HG03521 (cell line): ENCODE results near the gene FANCE.
"Not testable (repeated sequence)": the region's sequence is repeated elsewhere in the genome, so short reads cannot be mapped to it uniquely, and the experiment has no call there.

Experiments
- ATAC-seq: cut with Tn5 transposase; IDR thresholded peaks from one replicate; pipeline ENCODE4 v1.9.1; 2021; ENCODE audit warnings: mild to moderate bottlenecking, moderate library complexity; ENCODE audit not compliant: unreplicated experiment

The FANCE gene

DNA sequence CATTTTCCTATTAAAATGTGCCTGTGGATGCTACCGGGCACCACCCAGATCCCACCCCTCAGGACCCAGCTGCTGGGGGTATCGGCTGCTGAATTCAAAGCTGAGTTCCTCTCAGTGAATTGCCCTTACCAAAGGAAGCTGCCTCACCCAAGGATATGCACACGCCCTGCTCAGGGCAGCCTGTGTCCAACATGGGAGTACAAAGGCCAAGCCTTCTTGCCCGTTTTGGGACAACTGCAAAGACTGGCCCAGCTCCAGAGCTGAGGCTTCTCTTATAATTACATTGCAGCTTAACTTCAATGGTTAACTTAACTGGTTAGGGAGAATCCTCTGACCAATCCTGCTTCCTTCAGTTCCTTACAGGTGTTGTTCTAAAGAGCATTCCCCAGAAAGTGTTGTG is 19.8 kb upstream of the FANCE start:
- no peak for ATAC-seq

DNA sequence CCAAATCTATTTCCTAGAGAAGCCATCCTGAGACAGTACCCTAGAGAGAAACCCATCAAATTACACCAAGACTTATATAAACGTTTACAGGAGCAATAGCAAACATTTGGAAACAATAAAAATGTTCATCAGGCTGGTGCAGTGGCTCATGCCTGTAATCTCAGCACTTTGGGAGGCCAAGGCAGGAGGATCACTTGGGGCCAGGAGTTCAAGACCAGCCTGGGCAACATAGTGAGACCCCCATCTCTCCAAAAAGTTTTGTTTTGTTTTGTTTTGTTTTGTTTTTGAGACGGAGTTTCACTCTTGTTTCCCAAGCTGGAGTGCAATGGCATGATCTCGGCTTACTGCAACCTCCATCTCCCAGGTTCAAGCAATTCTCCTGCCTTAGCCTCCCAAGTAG is 19.4 kb upstream of the FANCE start:
- ATAC-seq: not testable (repeated sequence)

DNA sequence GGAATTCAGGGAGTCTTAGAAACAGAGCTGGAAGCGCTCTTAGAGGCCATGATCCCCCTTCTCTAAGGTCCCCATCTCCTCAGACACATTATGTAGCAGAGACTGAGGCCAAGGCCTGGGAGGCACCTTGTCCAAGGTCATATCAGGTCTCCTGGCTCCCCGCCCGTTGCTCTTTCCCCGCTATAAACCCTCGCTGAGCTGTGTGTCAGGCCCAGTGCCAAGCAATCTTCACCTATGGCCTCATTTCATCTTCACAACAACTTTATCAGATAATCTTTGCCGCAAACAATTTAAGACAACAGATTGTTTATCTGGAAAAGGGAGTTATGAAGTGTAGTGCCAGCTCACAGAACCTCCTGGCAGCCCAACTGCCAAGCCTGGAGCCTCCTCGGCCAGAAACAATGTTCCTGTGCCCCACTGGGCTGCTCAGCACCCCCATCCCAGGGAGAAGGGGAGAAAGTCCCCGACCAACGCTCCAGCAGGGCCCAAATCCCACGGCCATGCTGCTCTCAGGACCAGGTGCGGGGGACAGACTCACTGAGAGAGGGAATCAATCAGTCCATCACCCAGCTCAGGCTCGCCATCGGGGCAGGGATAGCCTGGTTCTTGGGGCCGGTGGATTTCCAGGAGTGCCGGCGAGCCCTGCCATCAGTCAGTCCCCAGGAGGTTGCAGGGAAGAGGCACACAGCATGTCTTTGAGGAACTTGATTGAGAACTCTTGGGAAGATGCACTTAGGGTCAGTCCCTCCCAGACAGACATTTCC is 16.9 kb upstream of the FANCE start:
- ATAC-seq: no peak

DNA sequence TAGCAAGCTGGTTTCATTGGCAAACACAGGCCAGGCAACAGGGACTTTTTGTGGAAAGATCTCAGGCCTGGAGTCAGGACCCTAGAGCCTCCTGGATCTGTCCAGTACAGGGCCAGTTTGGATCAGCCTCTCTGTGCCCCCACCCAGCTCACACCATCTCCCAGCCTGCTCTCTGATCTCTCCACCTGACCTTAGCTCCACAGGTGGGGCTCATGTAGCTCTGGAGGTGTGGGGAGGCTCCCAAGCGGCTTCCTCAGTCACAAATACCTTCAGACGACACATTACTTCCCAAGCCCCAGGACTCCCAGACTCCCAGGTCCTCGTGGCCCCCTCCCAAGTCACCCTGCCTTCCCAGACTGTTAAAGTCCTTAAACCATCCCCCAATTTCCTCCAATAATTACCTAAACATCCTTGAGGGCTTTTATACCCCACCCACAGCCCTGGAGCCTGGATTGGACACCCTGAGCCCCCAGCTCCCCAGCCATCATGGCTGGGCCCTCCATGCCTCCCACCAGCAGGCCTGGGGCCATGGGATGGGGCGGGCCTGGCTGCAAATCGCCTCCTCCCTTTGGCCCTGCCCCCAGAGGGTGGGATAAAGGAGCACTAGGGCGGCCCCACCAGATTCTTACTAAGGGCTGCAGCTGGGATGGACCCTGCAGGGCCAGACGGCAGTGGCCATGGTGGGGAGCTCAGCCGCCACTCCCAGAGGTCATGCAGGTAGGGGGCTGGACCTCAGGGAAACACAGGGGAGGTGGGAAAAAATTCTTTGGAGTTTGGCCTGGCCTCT is 15.9 kb upstream of the FANCE start:
- no peak for ATAC-seq

DNA sequence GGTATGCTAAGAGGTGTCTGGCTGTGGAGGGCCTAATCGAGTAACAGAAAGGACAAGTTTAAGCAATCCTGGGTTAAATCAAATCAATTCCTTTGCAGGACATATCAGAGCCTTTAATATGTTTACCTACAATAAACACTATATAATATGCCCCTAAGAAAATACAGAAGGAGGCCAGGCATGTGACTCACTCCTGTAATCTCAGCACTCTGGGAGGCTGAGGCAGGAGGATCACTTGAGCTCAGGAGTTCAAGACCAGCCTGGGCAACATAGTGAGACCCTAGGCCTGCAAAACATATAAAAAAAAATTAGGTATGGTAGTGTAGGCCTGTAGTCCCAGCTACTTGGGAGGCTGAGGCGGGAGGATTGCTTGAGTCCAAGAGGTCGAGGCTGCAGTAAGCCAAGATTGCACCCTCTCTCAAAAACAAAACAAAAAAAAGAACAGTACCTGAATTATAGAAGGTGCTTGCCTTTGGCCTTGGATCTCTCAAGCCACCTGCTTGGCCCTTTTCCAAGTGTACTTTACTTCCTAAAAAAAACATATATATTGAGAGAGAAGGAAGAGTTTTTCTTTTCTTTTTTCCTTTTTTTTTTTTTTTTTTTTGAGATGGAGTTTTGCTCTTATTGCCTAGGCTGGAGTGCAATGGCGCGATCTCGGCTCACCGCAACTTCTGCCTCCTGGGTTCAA is 13.6 kb upstream of the FANCE start:
- not testable (repeated sequence) for ATAC-seq

DNA sequence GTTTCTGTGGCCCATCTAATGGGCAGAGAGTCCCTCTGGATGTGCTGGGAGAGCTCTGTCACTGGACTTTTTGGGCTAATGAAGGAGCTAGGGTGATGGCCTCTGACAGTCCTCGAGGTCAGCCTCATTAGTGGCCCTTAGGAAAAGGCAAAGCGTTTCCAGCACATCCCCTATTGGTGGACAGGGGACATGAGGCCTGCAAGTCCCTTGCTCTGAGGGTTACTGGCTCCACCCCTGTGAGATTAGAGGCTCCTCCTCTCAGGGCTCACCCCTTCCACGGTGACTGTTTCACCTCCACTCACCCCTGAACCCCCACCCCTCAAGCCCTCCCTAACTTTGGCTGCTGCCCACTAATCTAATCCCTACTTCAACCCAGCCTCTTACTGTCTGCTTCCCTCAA is 12.8 kb upstream of the FANCE start:
- no peak for ATAC-seq

DNA sequence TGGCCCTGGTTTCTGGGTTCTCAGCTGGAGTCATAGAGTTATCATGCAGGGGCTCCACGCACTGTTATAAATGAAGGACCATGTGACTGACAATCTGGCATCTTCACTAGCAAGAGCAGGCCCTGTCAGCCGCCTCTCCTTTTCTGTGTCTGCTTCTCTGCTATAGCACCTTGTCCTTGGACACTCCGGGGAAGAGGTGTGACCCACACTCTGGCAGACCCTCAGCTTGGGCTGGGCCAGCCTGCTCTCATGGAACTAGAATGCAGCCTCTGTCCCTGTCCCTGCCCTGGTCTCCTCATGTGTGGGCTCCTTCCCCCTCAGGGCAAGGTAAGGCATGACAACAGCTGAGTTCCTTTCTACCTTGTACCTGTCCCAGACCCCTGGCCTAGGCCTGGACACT is 10.9 kb upstream of the FANCE start:
- no peak for ATAC-seq

DNA sequence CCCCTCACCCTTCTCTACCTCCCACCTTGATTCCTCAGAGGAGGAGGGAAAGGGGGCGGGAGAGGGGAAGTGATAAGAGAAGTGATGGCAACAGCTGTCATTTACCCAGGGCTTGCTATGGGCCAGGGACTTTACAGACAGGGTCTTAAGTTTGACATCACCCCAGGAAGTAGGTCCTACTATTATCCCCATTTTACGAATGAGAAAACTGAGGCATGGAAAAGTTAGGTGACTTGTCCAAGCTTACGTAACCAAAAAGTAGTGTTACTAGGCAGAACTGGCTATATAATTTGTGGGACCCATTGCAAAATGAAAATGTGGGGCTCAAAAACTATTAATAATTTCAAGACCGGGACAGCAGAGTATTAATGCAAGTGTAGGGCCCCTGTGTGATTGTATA is 10.5 kb upstream of the FANCE start:
- no peak for ATAC-seq

DNA sequence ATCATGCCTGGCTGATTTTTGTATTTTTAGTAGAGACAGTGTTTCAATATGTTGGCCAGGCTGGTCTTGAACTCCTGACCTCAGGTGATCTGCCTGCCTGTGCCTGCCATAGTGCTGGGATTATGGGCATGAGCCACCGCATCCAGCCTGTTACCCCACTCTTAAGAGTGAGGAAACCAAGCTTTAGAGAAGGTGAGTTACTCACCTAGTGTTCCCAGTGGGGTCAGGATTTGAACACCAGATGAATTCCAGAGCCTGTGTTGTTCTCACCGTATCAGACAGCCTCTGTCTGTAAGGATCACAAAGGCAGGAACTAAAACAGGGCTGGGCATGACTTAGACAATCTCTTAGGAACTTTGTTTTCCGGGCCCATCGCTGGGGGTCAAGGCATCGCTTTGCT is 9.4 kb upstream of the FANCE start:
- no peak for ATAC-seq

DNA sequence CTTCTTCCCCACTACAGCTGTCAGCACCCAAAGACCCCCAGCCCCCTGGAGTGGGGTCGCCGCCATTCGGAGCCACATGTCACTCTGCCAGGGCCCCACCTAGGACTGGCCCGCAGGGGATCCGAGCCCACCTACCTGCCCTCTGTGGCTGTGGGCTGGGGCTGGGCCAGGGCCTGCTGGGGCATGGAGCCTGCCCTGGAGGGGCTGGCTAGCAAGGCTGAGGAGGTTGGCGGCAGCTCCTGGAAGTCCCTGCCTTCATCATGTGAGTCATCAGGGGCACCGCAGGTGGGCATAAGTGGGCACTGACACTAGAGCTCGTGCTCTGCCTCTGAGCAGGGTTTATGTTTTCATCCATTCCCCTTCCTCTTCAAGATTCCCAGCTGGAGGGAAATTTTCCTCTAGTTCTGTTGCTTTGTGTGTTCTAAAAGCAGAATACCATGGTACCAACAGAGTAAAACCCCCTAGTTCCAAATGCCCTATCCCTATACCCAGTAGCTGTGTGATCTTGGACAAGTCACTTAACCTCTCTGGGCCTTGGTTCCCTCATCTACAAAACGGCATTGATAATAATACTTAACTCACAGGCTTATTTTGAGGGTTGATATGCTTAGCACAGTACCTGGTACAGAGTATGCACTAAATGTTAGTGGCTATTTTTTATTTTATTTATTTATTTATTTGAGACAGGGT is 8.7 kb upstream of the FANCE start:
- no peak for ATAC-seq

DNA sequence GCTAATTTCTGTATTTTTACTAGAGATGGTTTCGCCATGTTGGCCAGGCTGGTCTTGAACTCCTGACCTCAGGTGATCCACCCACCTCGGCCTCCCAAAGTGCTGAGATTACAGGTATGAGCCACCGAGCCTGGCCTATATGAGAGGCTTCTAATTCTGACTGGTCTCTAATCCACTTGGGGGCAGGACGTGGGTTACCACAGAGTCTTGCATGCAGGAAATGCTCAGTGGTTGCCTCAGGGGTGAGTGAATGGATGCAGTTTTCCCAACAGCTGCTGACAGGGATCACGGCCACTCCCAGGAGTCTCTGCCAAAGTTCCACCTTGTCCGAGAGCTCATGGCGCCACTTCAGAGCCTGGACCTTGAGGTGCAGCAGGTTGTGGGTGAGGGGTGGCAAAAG is 6.4 kb upstream of the FANCE start:
- no peak for ATAC-seq

DNA sequence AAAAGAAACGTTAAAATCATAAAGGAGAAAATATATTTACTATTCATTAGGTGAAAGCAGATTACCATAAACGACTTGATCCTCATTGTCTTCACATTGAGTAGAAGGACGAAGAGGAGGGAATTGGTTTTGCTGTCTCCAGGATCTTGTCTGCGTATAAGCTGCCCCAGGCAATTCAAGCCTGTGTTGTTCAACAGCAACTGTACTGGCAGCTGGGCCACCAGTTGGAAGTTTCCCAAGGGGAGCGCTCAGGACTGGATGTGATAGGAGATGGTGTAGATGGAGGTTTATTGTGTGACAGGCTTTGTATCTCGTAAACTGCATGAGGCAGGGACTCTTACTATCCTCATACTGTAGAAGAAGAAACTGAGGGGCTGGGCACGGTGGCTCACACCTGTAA is 3.9 kb upstream of the FANCE start:
- no peak for ATAC-seq

DNA sequence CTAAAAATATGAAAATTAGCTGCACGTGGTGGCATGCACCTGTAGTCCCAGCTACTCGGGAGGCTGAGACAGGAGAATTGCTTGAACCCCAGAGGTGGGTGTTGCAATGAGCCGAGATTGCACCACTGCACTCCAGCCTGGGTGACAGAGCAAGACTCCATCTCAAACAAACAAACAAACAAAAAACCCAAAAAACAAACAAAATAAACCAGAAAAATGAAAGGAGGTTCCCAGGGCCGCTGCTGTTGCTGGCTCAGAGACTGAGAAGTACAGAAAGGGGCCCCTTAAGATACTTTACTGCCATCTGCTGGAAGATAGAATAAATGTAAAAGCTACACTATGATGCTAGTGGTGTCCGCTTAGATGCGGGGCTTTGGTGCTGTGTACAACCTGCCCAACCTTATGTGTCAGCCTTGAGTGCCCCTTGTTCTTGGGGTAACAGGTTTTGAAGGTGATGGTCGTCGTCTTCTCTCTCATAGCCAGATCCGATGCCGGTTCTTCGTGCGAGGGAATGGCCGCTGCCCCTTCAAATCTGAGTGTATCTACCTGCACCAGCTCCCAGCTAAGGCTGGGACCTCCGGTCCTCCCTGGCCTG is 2.8 kb upstream of the FANCE start:
- no peak for ATAC-seq

DNA sequence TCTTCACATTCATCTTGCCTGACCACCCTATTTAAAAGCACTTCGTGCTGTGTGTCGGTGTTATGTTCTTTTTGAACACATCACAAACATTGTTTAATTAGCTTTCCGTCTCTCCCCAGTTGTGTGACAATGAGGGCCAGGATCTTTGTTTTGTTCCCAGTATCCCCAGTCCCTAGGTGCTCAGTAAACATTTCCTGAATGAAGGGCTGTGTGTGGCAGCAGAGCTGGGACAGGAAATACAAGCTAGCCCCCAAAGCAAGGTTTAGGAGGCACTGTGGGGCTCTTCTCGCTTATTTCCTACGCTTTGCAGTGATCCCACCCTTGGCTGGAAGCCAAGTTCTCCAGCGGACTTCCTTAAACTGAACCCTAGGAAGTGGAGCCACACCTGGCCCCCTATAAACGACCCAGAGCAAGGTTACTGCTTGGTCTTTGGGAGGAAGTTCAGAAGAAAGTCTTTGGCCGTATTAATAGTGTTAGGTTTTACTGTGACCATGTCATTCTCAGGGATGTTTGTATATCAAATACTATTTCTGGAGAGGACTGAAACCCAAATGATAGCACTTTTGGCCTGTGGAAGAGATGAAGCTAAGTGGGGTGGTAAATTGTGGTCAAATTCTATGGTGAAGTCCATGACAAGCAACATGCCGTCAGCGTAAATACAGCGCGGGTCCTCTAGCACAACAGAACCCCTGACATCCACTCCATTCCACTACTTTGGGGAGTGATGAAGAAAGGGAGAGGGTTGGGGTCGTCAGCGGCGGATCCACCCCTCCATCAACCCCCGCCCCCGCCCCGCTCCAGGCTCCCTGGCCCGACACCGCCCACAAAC is 570 bp upstream of the FANCE start:
- ATAC-seq: no peak

DNA sequence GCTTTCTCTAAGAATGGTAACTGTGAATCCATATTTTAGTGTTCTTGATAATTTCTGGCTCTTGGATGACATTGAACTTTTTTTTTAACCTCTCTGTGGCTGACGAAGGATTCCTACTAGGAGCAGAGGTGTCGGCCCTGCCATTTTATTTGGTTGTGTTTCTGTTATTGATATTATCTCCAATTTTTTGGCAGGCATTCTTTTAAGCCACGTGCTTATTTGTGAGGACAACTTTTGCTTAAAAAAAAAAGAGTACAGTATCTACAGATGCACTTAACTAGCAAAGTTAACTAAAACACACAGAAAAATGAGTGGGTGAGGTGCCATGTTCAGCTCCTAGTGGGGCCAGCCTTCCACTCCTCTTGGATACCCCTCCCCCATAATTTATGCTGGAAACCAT is 1.1 kb downstream of the FANCE start:
- ATAC-seq: no peak

DNA sequence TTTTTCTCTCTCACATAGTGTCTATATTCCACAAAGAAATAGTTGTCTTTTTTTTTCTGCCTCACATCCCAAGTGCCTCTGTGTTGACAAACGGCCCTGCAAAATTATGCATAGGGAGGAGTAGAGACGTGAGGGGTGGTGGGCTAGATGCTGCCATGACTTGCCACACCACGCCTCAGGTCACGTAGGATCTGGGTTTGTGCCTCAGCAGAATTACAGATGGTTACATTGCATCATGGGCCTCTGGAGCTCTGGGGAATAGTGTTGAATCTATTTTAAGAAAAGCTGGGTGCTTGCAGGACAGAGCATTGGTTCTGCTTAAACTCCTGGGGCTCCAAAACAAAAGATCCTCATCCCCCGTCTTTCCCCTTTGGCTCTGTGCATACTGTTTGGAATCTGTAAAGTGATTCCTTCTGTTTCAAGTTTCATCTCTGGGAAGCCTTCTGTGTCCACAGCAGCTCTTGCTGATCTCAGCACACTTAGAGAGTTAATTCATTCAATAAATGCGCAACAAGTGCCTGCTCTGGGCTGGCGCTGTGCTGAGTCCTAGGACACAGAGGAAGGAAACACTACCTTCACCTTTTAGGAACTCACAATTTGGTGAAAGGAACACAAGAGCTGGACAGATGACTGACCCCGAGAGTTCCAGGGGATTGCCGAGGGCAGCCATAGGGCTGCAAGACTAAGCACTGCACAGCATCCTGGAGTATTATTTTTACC is 2.4 kb downstream of the FANCE start:
- no peak for ATAC-seq

DNA sequence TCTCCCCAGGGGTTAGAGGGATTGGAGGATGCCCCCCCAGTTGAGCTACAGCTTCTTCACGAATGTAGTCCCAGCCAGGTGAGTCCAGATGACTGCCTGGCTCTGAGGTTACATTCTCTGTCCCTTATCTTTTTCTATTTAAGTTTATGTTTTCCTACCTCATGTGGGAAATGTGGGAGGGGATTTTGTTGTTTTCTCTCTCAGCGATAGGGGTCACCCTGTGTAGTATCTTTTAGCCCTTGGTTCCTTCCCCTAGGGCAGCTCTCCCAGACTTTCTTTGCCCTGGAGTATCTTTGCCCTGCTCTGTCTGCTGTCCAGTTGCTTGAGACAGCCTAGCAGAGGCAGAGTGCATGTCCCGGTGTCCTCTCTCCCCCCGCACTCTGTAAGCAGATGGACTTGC is 5.8 kb downstream of the FANCE start:
- no peak for ATAC-seq

DNA sequence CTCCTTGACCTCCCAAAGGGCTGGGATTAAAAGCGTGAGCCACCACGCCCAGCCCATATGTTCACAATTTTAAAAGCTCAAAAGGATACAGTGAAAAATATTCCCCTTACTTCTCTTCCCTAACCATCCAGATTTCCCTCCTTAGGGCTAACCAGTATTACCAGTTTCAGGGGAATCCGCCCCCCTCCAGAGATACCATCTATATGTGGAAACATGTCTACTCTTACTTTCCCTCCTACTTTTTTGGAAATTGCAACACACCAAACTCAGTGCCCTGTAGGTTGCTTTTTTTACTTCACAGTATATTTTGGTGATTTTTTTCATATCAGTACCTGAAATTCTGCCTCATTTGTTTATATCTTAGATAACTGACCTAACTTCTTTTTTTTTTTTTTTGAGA is 9.1 kb downstream of the FANCE start:
- no peak for ATAC-seq

DNA sequence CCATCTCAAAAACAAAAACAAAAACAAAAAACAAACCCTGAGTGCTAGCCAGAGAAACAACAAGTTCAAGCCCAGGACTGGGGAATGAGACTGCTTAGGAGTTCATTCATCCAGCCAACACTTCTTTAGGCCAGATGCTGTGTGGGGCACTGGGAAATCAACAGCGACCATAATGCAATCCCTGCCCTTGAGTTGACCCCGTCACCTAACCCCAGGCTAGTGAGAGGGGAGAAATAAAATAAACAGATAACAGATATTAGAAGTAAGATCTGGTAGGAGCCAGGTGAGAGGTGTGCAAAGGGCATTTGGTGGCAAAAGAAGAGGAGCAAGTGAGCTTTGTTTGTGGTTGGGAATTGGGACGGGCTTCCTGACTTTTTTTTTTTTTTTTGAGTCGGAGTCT is 11.2 kb downstream of the FANCE start:
- ATAC-seq: no peak
